ENCODE measurements around the gene SLC52A3.
A peak's percentile ranks its signal among the peaks of the same experiment; 100 is the strongest.

SLC52A3 gene

GRCh38 chr20:764255-764654 is 4.0 kb downstream of the SLC52A3 start:
- DNase-seq, result no peak

GRCh38 chr20:761418-762381 is 6.6 kb downstream of the SLC52A3 start:
- DNase-seq, result no peak

GRCh38 chr20:760751-761417 is 7.4 kb downstream of the SLC52A3 start:
- DNase-seq, result peak; percentile 84

- no peak for DNase-seq
Observed at GRCh38 chr20:757506-757905, 10.8 kb downstream of the SLC52A3 start.

GRCh38 chr20:755941-756340 is 12.4 kb downstream of the SLC52A3 start:
- DNase-seq, result no peak

- no peak for DNase-seq
Observed at GRCh38 chr20:754904-755303, 13.4 kb downstream of the SLC52A3 start.

- no peak for DNase-seq
Observed at GRCh38 chr20:753897-754635, 14.2 kb downstream of the SLC52A3 start.

- DNase-seq, result no peak
Observed at GRCh38 chr20:753136-753535, 15.2 kb downstream of the SLC52A3 start.

- no peak for DNase-seq
Observed at GRCh38 chr20:752291-752690, 16.0 kb downstream of the SLC52A3 start.

GRCh38 chr20:751761-752160 is 16.5 kb downstream of the SLC52A3 start:
- no peak for DNase-seq

- DNase-seq, result no peak
Observed at GRCh38 chr20:750801-751200, 17.5 kb downstream of the SLC52A3 start.

- DNase-seq, result no peak
Observed at GRCh38 chr20:745683-746301, 22.5 kb downstream of the SLC52A3 start.

GRCh38 chr20:742156-742555 is 26.1 kb downstream of the SLC52A3 start:
- DNase-seq, result no peak

- DNase-seq, result no peak
Observed at GRCh38 chr20:741620-742019, 26.7 kb downstream of the SLC52A3 start.

- DNase-seq, result no peak
Observed at GRCh38 chr20:740162-740561, 28.1 kb downstream of the SLC52A3 start.

GRCh38 chr20:739736-740135 is 28.6 kb downstream of the SLC52A3 start:
- no peak for DNase-seq

GRCh38 chr20:733861-734260 is 34.4 kb downstream of the SLC52A3 start:
- DNase-seq, result peak; percentile 65

- DNase-seq, result no peak
Observed at GRCh38 chr20:732727-733126, 35.6 kb downstream of the SLC52A3 start.

- no peak for DNase-seq
Observed at GRCh38 chr20:731891-732560, 36.3 kb downstream of the SLC52A3 start.

GRCh38 chr20:730005-730404 is 38.3 kb downstream of the SLC52A3 start:
- no peak for DNase-seq

GRCh38 chr20:728256-728944 is 39.9 kb downstream of the SLC52A3 start:
- peak; percentile 92 for DNase-seq

GRCh38 chr20:726160-726559 is 42.1 kb downstream of the SLC52A3 start:
- DNase-seq, result no peak

Data from retina (tissue), 1 donor.